GM23338 (cell line): ENCODE measurements around the gene TGM6. TPM values are rescaled to one million over a fixed set of nuclear protein-coding genes. Genes with fewer than 3 reads are reported as not detected.

Source experiments
- ATAC-seq: fragments of 200-7000 bp; cut with Tn5 transposase; 3 replicates; pipeline ENCODE4 v1.9.1; 2020
- DNase-seq: peaks from one replicate; pipeline ENCODE4 v3.0.0-alpha.2; 2015; ENCODE audit warnings: low spot score
- H2AFZ ChIP-seq: fragments of 200-600 bp; sonication (generic); 2 replicates; pipeline ENCODE4 v1.8.0; 2016; ENCODE audit warnings: antibody characterized with exemption, mild to moderate bottlenecking, moderate library complexity
- H3F3A ChIP-seq: fragments of 200-600 bp; sonication (generic); replicated peaks from 2 replicates; pipeline ENCODE4 v1.8.0; 2017; ENCODE audit warnings: antibody characterized with exemption, mixed run types, low read depth
- H3K27ac ChIP-seq: fragments of 200-600 bp; sonication (generic); 2 replicates; pipeline ENCODE4 v1.6.1; 2016; ENCODE audit warnings: low read depth
- H3K27me3 ChIP-seq: fragments of 200-600 bp; sonication (generic); 2 replicates; pipeline ENCODE4 v1.8.0; 2016; ENCODE audit warnings: mild to moderate bottlenecking, mixed run types, moderate library complexity; ENCODE audit not compliant: insufficient read depth
- H3K36me3 ChIP-seq: fragments of 200-600 bp; sonication (generic); 2 replicates; pipeline ENCODE4 v1.8.0; 2016; ENCODE audit warnings: mild to moderate bottlenecking; ENCODE audit not compliant: insufficient read depth
- H3K4me1 ChIP-seq: fragments of 200-600 bp; sonication (generic); 2 replicates; pipeline ENCODE4 v1.8.0; 2016; ENCODE audit warnings: mild to moderate bottlenecking, moderate library complexity; ENCODE audit not compliant: insufficient read depth
- H3K4me2 ChIP-seq: fragments of 200-600 bp; sonication (generic); 2 replicates; pipeline ENCODE4 v1.7.1; 2017; ENCODE audit warnings: mixed run types
- H3K4me3 ChIP-seq: fragments of 200-600 bp; sonication (generic); 2 replicates; pipeline ENCODE4 v1.6.1; 2016; ENCODE audit warnings: mixed run types
- H3K79me2 ChIP-seq: fragments of 200-600 bp; sonication (generic); replicated peaks from 2 replicates; pipeline ENCODE4 v1.8.0; 2017; ENCODE audit warnings: mild to moderate bottlenecking; ENCODE audit not compliant: insufficient read depth
- H3K9me2 ChIP-seq: fragments of 200-600 bp; sonication (generic); 2 replicates; pipeline ENCODE4 v1.8.0; 2017; ENCODE audit not compliant: insufficient read depth
- H4K20me1 ChIP-seq: fragments of 200-600 bp; sonication (generic); replicated peaks from 2 replicates; pipeline ENCODE4 v1.8.0; 2017; ENCODE audit warnings: mild to moderate bottlenecking; ENCODE audit not compliant: insufficient read depth
- H3K27ac Mint-ChIP-seq: 2 replicates; pipeline ENCODE4 v1.8.0; 2020; ENCODE audit warnings: inconsistent platforms, mild to moderate bottlenecking, moderate library complexity, mixed read lengths
- H3K27me3 Mint-ChIP-seq: 3 replicates; pipeline ENCODE4 v1.8.0; 2022; ENCODE audit warnings: low read depth, mild to moderate bottlenecking, moderate library complexity, mixed read lengths, inconsistent platforms; ENCODE audit not compliant: insufficient read depth, poor library complexity
- H3K36me3 Mint-ChIP-seq: 3 replicates; pipeline ENCODE4 v1.8.0; 2021; ENCODE audit warnings: low read depth, mild to moderate bottlenecking, inconsistent platforms, moderate library complexity, mixed read lengths
- H3K4me1 Mint-ChIP-seq: 3 replicates; pipeline ENCODE4 v1.8.0; 2020; ENCODE audit warnings: mild to moderate bottlenecking, inconsistent platforms, mixed read lengths
- H3K4me3 Mint-ChIP-seq: 3 replicates; pipeline ENCODE4 v1.8.0; 2021; ENCODE audit warnings: moderate library complexity, mild to moderate bottlenecking, inconsistent platforms, mixed read lengths
- H3K9me3 Mint-ChIP-seq: 3 replicates; pipeline ENCODE4 v1.8.0; 2020; ENCODE audit warnings: moderate library complexity, mild to moderate bottlenecking, inconsistent platforms, mixed read lengths
- CREB1 ChIP-seq: fragments of 250-450 bp; sonication (Bioruptor Pico); IDR thresholded peaks from 2 replicates; pipeline ENCODE4 v1.5.0; 2020; ENCODE audit warnings: low read depth, mild to moderate bottlenecking, moderate library complexity
- EZH2 ChIP-seq: fragments of 200-600 bp; sonication (generic); IDR thresholded peaks from one replicate; pipeline ENCODE4 v1.8.0; 2017; ENCODE audit warnings: antibody characterized with exemption, mild to moderate bottlenecking, low read depth; ENCODE audit not compliant: unreplicated experiment
- NANOG ChIP-seq: IDR thresholded peaks from 2 replicates; pipeline ENCODE4 v1.6.1; 2016; ENCODE audit warnings: antibody characterized with exemption, borderline replicate concordance
- POLR2AphosphoS5 ChIP-seq: IDR thresholded peaks from 2 replicates; pipeline ENCODE4 v1.6.1; 2016; ENCODE audit warnings: antibody characterized with exemption, low read depth
- REST ChIP-seq: IDR thresholded peaks from one replicate; pipeline ENCODE4 v1.6.1; 2018; ENCODE audit warnings: antibody characterized with exemption; ENCODE audit not compliant: unreplicated experiment
- ZNF331 ChIP-seq: fragments of 250-450 bp; sonication (Bioruptor Pico); IDR thresholded peaks from 2 replicates; pipeline ENCODE4 v1.5.0; 2020; ENCODE audit warnings: low read depth, mild to moderate bottlenecking, moderate library complexity
- ZNF462 ChIP-seq: fragments of 250-450 bp; sonication (Bioruptor Pico); IDR thresholded peaks from 2 replicates; pipeline ENCODE4 v1.5.0; 2020; ENCODE audit warnings: mild to moderate bottlenecking, moderate library complexity
- polyA plus RNA-seq: library from polyadenylated mRNA; unstranded; fragments of >200 nt; fragmentation: Nextera tagmentation; extraction: Ambion mirVana; gene quantifications from 2 replicates; pipeline ENCODE4 v1.2.1, GENCODE V29; 2016
- total RNA-seq: library from RNA; depleted of rRNA; stranded (reverse); fragments of >200 nt; shearing (Covaris generic); gene quantifications from 2 replicates; pipeline ENCODE4 v1.2.3, GENCODE V29; 2014

TGM6 gene
- total and polyA plus RNA-seq, 2 experiments from 2014 or later = not detected

- Mint-ChIP-seq H3K36me3 (peaks cover 82% of the 10 kb centered on the region), H3K4me3 (peak overlapping the region; percentile 100), H3K9me3 (no peaks in the 10 kb centered on the region), H3K27ac (0 out of 2 replicates have a peak overlapping the region, but pooled peaks have one; percentile 24), H3K4me1 (peaks cover 24% of the 10 kb centered on the region), H3K27me3 (peaks cover 17% of the 10 kb centered on the region)
- H3K36me3 ChIP-seq = peaks cover 59% of the 10 kb centered on the region
- peaks cover 15% of the 10 kb centered on the region; the same call in 1 of the 2 replicates for H3F3A ChIP-seq
- DNase-seq (no peak), ATAC-seq (no peak)
- no peak overlapping the region; the same call in 1 of the 2 replicates for H3K27ac ChIP-seq
- H3K9me2 ChIP-seq = no peaks in the 10 kb centered on the region
- H3K4me3 ChIP-seq = no peak overlapping the region
- peaks cover 69% of the 10 kb centered on the region for H3K79me2 ChIP-seq
- peaks cover 4% of the 10 kb centered on the region; the same call in 1 of the 2 replicates for H3K4me1 ChIP-seq
- H2AFZ ChIP-seq = no peak overlapping the region
- TF ChIP-seq EZH2 (no peak), CREB1 (CRISPR knock-in tag) (no peak), POLR2AphosphoS5 (no peak), NANOG (no peak), REST (no peak), ZNF331 (CRISPR knock-in tag) (no peak), ZNF462 (no peak)
- no peaks in the 10 kb centered on the region for H3K27me3 ChIP-seq
- H4K20me1 ChIP-seq = peaks cover 63% of the 10 kb centered on the region
- peak overlapping the region; percentile 83; the same call in 1 of the 2 replicates for H3K4me2 ChIP-seq
Measured at GRCh38 chr20:2467412-2467811, 86.7 kb downstream of the TGM6 start.
